GM12874 (cell line): ENCODE data around the gene SLAMF6.

Experiments
- CTCF ChIP-seq: IDR thresholded peaks from 2 replicates; pipeline ENCODE4 v1.5.1; 2011; ENCODE audit warnings: low read depth, mild to moderate bottlenecking, control low read depth, low read length, moderate library complexity; ENCODE audit not compliant: insufficient read depth

The SLAMF6 gene

GRCh38 chr1:160499631-160500030, 23.4 kb downstream of the SLAMF6 start:
- no peak for TF ChIP-seq CTCF

GRCh38 chr1:160496334-160496733, 26.7 kb downstream of the SLAMF6 start:
- no peak for TF ChIP-seq CTCF

GRCh38 chr1:160494620-160495019, 28.4 kb downstream of the SLAMF6 start:
- TF ChIP-seq CTCF: peak; percentile 37

- TF ChIP-seq CTCF: no peak
Measured at GRCh38 chr1:160492617-160493016, 30.4 kb downstream of the SLAMF6 start.

GRCh38 chr1:160491981-160492380, 31.1 kb downstream of the SLAMF6 start:
- TF ChIP-seq CTCF: no peak

GRCh38 chr1:160491017-160491416, 32.0 kb downstream of the SLAMF6 start:
- no peak for TF ChIP-seq CTCF

- TF ChIP-seq CTCF: no peak
Measured at GRCh38 chr1:160489513-160490261, 33.4 kb downstream of the SLAMF6 start.
